ENCODE results near the gene MIB2.
A peak's percentile ranks its signal among the peaks of the same experiment; 100 is the strongest.

The MIB2 gene

DNA sequence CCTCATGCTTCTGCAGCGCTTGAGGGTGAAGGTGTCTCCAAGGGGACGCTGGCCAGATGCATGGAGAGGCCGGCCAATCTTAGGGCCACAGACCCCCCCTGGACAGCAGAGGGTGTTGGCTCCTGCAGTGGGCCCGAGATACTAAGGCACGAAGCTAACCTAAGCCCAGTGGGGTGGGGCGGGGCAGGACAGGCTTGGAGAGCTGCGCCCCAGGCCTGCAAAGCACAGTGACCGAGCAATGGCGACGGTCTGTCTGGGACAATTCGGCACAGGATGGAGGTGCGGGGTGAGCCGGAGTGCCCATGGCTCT lies 16.6 kb upstream of the MIB2 start:
- DNase-seq, result no peak

DNA sequence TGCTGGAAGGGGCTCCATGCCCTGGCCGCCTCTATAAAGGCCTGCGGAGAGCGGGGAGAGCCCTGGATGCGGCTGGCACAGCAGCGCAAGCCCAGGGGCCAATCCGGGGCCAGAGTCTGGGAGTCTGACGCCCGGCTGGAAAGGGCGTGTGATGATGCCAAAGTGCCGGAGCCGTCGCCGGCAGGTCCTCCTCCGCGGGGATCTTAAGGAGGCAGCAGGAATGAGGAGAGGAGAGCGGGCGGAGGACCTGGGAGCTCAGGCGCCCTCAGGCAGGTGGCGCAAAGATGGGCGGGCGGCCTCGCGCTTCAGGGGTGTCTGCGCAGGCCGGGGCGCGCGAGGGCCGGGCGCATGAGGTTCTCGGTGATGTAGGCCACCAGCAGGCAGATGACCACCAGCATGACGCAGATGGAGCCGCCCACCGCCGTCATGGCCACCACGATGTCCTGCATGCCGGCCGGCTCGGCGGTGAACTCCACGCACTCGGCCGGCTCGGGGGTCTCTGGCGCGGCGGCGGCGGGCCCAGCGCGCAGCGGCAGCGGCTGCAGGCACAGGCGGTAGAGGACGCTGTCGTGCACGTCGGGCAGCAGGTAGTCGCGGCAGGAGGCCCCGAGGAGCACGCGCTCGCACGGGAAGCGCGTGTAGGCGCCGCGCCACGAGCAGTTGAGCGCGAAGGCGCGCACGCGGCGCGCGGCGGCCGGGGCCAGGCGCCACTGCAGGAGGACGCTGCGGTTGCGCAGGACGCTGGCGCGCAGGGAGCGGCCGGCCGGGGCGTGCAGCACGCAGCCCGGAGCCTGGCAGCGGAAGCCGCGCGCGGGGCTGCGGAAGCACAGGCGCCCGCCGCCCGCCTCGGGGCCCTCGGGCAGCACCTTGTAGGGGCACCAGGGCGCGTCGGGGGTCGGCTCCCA lies 16.0 kb upstream of the MIB2 start:
- DNase-seq, result peak; percentile 54

DNA sequence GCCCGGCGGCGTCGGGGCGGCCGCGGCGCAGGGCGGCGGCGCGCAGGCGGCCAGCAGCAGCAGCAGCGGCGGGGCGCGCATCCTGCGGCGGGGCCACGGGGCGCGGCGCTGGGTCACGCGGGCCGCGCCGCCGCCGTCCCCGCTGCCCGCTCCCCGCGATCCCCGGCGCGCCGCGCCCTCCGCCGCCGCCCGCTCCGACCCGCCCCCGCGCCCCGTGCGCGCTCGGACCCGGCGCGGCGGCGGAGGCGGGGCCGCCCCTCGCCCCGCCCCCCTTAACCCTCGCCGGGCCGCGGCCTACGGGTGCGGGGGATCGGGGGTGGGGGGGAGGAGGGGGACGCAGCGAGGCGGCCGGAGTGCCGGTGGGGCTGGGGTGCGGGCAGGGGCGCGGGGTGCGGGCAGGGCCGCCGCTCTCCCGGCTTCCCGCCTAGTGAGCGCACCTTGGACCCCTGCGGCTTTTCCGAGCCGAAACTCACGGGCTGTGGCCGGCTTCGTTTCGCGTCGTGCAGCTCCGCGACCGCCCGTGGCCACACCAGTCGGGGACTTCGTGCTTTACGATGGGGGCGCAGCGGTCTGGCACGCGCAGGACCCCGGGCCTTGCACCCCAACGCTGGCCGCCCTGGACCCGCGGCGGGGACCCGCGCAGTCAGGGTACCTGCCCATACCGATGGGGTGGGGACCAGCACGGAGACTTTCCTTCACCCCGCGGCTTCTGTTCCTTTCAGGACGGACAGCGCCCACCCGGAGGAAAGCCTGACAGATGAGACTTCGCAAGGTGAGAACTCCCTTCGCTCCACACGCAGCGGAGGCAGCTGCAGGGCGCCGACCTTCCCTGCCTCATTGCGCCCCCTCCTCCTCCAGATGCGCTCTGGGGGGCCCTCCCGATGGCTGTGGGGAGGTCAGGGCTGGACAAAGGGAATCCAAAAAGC lies 15.1 kb upstream of the MIB2 start, which contains the start of gene FNDC10:
Gene FNDC10 (minus strand): TSS at position 201 of the 926 bp plus-strand sequence. CDS start 120 bp downstream, at position 81.
- no peak for DNase-seq

DNA sequence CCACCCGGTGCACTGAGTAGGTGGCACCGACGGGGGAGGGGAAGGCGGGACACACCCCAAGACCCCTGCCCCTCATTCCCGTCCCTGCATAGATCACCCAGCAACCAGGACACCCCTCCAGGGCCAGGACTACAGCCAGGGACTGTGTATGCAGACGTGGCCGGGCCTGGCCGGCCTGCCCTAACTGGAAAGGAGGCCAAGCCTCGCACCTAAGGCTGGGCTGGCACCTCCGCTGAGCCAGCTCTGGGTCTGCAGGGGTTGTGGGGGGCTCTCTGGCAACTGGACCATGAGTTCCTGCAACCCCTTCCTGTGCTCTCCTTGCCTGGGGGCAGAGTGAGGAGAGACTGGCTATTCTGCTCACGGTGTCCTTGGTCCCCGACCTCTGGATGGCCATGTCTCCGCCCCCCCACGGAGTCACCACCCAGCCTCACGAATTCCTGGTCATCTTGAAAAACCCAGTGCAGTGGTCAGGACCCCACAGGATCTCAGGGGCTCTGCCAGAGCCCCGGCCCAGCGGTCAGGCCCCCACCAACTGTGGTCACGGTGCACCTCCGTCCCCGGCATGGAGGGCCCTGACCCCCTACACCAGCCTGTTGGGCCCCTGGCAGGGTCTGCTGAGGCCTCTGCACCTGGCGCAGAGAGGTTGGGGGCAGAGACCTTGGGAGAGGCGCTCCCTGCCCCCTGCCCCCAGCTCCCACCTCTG lies 14.3 kb upstream of the MIB2 start:
- no peak for DNase-seq

DNA sequence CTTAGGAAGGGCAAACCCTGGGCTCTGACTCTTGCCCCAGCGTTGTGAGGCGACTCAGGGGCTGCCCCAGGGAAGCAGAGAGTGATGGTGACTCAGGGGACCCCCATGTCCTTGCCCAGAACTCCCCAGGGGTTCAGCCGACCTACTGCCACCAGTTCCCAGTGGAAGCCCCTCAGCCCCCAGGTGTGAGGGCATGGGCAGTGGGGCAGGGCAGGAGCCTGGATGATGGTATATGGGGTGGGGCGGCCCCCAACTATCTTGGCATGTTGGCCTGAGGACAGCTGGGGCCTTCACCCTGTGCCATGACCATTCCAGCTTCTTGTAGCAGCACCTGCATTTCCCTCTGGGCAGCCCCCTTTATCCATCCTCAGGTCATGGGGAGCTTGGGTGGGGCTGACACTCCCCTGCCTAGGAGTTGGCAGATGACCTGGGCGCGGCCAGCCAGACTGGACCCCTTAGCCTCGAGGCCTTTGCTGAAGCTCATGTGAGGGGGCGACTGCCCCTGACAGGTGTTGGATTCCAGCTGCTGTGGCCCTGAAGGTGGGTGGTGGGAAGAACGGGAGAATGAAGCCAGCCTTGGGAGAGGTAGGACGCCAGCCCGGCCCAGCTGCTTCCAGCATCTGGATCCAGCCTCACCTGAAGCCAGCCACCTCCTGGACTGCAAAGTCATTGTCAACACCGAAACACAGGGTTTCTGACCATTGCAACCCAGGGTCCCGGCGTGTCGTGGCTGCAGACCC lies 13.6 kb upstream of the MIB2 start:
- no peak for DNase-seq

DNA sequence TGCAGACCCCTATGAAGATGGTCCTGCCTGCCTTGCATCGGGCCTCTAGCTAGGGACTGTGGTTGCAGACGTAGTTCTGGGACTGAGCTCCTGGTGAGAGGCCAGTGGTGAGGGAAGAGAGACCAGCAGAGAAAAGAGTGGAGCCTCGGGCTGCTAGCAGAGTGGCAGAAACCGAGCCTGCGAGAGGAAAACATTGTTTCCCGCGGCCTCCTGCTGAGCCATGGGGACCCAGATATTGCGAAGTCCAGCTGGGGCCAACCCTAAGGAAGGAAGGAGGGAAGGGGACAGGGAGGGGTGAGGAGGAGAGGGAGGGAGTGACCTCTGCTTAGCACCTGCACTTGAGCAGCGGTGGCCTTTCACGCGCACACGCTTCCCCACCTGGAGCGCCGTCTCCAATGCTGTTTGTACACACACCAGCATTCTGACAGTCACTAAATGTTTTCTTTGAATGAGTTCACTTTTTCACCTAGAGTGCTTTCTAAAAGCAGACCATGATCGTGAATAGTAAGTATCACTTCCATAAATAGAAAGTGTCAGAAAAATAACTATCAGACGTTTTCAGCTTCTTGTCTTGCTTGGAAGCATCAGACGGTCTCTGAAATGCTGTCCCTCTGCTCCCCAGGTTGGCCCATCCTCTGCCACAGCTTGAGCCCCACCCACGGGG lies 12.9 kb upstream of the MIB2 start:
- no peak for DNase-seq

DNA sequence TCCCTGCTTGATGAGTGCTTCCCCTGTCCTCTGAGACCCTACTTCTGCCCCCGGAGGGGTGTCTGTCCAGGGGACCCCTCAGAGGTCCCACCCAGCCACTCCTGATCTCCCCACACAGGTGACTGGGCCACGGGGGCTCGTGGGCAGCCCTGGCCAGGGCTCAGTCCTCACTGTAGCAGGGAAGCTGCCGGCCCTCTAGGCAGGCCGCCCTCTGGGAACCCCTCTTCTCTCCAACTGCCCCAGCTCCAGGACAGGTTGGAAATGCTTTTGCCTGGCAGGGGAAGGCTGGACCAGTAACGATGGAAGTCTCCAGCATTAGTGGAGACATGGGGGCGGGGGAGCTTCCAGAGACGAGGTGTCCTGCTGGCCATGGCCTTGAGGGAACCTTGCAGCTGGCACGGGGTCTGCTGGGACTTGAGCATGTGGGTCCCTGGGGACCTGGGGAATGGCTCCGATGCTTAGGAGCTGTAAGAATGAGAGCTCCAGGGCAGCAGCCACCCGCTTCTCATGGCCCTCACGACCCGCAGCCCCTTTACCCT lies 12.3 kb upstream of the MIB2 start:
- DNase-seq, result no peak

DNA sequence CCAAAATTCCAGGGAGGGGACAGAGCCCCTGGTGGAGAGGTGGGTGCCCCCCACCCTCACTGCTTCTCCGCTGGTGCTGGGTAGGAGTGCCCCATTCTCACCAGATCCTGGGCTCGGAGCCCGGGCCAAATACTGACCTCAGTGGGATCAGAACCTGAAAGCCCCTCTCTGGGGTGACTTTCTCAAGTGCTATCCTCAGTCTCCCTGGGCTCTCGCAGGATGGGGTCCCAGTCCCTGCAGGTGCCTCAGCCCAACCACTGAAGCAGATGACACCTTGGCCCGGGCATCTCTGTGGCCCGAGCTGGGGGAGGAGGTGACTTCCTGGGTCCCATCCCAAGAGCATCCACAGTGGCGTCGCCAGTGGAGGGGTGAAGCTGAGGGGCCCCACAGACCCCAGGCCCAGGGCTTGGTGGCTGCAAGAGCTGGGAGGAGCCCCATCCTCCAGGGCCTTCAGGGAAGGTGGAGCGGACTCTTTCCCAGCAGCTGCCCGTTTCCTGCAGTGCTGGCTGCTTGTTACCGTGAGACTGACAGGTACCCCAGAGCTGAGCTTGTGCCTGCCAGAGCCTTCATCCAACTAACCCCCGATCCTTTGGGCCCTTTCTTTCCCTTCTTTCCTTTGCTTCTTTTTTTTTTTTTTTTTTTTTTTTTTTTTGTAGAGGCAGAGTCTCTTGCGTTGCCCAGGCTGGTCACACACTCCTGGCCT lies 11.5 kb upstream of the MIB2 start:
- DNase-seq, result no peak

DNA sequence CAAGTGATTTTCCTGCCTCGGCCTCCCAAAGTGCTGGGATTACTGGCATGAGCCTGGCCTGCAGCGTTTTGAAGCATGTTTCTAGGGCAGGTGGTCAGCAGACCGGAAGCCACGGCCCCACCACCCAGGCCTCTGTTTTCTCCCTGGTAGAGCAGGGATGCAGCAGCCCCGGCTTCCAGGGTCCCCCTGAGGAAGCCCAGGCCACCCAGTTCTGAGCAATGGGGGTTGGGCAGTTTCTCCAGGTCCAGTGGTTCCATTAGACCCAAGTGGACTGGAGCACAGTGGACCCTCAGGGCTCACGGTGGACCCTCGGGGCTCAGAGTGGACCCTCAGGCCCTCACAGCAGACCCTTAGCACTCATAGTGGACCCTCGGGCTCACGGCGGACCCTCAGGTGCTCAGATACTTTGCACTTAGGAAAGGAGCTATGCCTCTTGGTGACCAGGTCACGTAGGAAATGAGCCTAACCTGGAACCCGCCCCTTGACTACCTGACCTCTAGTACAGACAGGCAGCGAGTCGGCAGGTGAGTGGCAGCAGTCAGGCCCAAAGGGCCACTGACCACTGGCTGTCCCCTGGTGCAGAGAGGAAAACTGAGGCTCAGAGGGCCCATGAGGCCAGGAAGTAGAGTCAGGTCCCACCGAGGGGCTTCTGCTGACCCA lies 10.8 kb upstream of the MIB2 start:
- no peak for DNase-seq

DNA sequence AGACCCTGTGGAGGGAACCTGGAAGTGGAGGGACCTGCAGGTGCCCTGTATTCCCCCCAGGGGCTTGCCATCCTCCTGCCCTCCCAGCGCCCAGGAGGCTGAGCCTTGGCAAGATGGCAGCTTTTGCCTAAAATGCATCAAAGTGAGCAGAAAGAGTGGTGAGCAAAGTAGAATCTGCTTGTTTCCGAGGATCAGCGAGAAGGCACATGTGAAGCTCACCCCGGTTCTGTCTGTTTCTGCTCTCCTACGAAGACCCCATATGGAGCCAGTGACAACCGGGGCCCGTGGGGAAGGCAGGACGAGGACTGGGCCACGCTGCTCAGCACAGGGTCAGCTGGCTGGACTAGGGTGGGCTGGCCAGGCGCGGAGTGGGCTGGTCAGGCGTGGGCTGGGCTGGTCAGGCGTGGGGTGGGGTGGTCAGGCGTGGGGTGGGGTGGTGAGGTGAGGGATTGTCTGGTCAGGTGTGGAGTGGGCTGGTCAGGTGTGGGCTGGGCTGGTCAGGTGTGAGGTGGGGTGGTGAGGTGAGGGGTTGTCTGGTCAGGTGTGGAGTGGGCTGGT lies 10.2 kb upstream of the MIB2 start:
- no peak for DNase-seq

DNA sequence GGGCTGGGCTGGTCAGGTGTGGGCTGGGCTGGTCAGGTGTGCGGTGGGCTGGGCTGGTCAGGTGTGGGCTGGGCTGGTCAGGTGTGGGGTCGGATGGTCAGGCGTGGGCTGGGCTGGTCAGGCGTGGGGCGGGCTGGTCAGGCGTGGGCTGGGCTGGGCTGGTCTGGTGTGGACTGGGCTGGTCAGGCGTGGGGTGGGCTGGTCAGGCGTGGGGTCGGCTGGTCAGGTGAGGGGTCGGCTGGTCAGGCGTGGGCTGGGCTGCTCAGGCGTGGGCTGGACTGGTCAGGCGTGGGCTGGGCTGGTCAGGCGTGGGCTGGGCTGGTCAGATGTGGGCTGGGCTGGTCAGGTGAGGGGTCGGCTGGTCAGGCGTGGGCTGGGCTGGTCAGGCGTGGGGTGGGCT lies 9.6 kb upstream of the MIB2 start:
- no peak for DNase-seq

DNA sequence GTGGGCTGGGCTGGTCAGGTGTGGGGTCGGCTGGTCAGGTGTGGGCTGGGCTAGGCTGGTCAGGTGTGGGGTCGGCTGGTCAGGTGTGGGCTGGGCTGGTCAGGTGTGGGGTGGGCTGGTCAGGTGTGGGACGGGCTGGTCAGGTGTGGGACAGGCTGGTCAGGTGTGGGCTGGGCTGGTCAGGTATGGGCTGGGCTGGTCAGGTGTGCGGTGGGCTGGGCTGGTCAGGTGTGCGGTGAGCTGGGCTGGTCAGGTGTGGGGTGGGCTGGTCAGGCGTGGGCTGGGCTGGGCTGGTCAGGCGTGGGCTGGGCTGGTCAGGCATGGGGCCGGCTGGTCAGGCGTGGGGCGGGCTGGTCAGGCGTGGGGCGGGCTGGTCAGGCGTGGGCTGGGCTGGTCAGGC lies 9.1 kb upstream of the MIB2 start:
- DNase-seq, result no peak

DNA sequence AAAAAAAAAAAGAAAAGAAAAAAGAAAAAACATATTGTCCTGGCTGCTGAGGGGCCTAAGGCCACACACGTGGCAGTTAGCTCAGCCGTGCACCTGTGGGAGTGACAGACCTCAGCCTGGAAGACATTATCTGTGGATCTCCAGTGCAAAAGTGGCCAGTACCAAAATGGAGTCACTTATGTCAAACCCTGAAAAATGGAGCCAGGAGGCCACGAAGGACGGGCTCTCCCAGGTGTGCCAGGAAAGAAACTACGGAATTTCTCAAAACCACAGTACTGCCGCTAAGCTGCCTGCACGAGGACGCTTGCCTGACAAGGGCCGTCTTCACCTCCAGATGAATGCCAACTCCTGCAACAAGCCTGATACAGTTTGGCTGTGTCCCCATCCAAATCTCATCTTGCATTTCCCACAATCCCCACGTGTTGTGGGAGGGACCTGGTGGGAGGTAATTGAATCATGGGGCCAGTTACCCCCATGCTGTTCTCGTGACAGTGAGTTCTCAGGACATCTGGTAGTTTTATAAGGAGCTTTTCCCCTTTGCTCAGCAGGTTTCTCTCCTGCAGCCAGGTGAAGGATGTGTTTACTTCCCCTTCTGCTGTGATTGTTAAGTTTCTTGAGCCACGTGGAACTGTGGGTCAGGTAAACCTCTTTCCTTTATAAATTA lies 5.3 kb upstream of the MIB2 start:
- DNase-seq, result no peak

DNA sequence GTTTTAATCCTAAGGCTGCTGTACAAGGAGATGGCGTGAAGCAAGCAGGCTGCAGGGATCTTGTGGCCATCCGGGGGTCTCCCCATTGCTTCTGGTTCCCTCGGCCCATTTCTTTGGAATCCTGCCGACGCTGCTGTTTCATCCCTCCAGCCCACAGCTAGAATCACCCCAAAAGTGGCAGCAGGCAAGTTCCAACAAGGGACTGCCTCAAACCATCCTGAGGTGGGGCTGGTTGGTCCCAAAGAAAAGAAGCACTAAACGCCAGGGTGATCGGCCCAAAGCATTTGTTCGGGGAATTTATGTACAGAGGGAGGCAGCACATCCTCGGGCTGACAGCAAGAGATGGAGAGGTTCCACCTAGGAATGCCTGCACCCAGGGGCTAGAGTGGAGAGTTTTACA lies 4.5 kb upstream of the MIB2 start:
- no peak for DNase-seq

DNA sequence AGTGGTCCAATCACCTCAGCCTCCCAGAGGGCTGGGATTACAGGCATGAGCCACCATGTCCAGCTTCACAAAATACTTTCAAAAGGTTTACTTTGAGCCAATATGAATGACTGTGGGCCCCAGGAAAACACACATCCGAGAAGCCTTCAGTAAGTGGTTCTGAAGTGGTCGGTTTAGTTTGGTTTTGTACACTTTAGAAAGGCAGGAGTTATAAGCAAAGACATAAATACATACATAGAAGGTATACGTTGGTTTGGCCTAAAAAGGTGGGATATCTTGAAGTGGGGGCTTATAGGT lies 3.2 kb upstream of the MIB2 start:
- DNase-seq, result no peak

DNA sequence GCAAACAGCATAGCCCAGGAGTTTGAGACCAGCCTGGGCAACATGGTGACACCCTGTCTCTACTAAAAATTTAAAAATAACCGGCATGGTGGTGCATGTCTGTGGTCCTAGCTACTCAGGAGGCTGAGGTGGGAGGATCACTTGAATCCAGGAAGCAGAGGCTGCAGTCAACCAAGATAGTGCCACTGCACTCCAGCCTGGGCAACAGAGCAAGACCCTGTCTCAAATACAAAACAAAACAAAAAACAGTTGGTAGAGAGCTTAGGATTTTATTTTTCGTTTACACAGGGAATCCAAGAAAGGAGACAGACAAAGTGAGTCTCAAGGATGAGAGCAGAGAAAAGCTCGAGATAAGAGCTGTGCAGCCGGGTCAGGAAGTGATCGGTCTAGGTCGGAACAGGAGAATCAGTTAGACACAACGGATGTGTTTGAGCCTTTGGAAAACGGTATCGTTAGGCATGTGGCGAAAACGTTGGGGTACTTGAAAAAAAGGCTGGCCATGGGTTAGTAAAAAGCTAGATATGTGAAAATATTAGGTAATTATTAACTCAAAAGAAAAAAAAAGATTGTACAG lies 1.7 kb upstream of the MIB2 start:
- DNase-seq, result no peak

DNA sequence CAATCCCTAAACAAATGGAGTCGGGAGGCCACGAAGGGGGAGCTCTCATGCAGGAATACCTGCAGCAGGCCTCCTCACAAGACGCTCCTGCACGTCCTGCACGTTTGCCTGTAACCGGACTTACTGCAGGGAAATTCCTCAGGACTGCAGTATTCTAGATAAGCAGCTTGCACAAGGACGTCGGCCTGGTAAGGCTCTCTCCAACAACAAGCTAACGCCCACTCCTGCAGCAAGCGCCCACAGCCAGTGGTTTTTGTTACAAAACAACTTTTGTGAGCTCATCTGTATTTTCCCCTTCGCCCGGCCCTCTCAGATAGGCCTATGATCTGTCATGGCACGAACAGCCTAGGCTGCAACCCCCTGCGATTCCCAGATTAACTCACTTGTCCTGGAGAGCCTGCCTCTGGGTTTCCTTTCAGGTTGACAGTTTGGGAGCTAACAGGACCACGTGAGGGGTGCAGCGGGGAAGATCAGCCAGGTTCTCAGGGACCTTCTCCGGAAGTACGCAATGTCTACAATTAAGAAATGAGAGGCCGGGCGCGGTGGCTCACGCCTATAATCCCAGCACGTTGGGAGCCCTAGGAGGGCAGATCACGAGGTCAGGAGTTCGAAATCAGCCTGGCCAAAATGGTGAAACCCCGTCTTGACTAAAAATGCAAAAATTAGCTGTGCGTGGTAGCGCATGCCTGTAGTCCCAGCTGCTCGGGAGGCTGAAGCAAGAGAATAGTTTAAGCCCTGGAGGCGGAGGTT lies 921 bp upstream of the MIB2 start:
- DNase-seq, result peak; percentile 96

DNA sequence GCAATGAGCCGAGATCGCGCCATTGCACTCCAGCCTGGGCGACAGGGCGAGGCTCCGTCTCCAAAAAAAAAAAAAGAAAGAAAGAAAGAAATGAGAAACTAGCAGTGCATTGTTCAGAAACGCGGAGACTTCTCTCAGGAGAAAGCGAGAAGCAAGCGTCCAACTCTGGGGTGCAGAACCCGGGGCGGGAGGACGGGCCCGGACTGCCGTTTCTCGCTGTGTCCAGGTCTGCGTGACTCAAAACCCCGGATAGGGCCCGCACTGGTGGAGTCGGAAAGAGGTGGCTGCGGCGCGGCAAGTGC lies 395 bp upstream of the MIB2 start:
- DNase-seq, result no peak

All from hematopoietic multipotent progenitor cell treated with erythropoietin and hydrocortisone succinate and interleukin-3 and kit ligand, for 6 days (in vitro differentiated cells).